Measurements from ENCODE around the gene GRM7.

The GRM7 gene

DNA sequence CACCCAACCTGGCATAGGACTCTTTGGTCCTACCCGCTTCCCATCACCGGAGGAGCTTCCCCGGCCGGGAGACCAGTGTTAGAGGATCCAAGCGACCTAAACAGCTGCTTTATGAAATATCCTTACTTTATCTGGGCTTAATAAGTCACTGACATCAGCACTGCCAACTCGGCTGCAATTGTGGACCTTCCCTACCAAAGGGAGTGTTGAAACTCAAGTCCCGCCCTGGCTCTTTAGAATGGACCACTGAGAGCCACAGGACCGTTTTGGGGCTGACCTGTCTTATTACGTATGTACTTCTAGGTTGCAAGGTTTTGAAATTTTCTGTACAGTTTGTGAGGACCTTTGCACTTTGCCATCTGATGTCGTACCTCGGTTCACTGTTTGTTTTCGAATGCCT, 879.5 kb downstream of the GRM7 start:
- DNase-seq, result no peak

DNA sequence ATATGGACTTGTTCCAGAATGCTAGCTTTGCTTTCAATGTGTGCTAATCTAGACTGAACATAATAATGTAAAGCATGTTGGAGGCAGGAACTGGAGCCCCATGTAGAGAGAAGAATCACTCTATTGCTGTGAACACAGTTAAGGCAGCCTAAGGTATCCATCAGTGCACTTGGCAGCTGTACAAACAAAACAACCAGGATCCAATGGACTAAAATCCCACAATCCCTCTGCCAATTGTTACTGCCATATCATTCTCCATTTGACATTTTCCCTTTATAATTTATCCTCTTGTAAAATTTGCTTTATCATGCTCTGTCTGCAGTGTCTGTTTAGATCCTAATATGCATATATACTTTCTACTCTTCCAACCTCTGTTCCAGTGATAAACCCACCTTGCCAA, 883.9 kb downstream of the GRM7 start:
- DNase-seq, result no peak

DNA sequence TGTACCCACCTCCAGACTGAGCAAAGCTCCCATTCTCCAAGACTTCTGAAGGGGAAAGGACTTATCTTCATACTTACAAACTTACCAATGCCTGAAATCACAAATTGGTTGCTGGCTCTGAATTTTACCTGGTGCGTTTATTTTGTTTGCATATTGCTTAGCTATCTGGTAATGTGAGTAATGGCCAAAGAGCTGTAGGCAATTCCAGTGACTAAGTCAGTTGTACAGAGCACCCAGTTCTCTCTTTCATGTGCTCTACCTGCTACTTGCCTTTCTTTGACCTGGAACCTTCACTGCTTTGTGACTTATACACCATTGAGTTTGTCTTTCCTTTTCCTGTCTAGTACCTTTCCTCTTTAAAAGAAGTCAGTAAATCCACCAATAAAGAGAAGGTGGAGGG, 884.8 kb downstream of the GRM7 start:
- DNase-seq, result no peak

DNA sequence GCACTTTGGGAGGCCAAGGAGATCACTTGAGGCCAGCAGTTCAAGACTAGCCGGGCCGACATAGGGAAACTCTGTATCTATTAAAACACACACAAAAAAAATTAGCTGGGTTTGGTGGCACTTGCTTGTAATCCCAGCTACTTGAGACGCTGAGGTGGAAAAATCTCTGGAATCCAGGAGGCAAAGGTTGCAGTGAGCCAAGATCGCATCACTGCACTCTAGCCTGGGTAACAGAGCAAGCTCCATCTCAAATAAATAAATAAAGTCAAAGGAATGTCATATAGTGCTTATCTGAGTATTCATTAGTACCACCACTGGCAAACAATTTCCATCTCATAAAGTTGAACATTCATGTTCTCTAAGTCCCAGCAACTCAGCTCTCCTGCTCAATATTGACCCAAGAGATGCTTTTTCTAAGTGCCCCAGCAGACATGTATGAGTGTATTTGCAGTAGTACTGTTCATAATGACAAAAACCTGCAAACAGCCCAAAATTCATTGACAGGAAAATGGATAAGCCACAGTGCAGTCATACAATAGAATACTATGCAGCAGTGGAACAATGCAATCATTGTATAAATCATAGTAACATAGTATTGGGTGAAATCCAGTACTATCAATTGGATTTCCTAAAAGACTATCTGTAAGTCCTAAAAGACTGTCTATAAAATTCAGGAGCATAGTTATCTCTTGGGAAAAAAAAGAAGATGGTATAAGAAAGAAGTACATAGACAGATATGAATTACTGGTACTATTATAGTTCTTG, 889.2 kb downstream of the GRM7 start:
- no peak for DNase-seq

DNA sequence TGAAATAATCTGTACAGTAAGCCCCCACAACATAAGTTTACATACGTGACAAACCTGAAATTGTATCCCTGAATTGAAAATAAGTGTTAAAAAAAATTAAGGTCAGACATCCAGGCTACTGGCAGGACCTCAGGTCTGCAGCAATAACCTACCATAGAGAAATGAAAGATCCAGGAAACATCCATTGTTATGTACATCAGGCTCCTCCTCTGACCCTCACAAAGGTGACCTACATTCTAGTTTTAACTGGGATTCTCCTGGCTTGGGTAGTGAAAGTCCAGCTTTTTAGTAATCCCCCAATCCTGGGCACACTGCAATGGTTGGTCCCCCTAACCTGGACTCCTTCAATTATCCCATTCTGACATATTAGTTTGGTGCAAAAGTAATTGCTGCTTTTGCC, 891.1 kb downstream of the GRM7 start:
- no peak for DNase-seq

DNA sequence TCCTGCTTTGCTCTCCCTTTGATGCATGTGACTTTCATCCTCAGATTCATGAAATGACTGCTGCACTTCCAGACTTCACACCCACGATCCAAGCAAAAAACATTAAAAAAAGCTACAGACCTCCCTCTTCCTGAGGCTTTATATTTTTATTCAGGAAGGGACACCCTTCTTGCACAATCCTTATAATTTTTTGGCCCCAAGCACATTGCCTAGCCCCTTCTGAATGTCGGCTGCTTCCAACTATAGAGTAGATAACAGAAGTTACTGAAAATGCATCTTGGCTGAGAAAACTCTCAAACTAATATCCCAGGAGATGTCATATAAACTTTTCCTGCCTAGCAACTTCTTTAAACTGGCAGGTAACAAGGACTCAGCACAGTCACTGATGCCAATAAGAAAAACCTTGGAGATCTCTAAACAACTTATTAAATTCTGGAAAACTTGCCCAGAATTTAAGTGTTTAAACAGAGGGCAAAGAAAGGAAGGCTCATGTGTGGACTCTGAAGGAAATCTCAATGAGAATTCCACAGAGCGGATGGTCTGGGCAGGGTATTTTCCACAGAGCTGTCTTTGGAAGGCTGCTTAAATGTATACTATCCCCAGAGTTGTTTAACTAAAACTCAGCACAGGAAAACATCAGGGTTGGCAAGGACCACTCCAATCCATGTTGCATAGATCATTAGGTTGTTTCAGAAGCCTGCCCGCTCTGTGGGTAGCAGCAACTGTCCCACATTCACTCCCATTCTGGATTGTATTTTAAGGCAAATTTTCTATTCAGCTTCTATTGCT, 893.9 kb downstream of the GRM7 start:
- DNase-seq, result no peak

DNA sequence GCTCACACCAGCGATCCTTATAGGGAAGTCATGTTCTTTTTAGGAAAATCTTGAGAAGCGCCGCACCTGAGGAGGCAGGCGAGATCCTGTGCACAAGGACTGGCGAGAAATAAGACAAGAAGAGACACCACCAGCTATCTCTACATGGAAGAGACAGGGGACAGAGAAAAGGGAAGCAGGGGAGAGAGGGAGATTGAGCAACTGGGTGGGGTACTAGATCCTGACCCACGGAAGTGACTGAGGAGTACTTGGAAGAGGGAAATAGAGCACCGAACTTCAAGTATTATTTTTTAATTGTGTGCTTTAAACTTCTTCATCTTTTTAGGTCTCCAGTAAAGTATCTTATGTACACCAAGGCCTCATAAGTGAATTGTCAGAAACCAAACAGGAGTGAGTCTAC, 898.7 kb downstream of the GRM7 start:
- DNase-seq, result no peak

DNA sequence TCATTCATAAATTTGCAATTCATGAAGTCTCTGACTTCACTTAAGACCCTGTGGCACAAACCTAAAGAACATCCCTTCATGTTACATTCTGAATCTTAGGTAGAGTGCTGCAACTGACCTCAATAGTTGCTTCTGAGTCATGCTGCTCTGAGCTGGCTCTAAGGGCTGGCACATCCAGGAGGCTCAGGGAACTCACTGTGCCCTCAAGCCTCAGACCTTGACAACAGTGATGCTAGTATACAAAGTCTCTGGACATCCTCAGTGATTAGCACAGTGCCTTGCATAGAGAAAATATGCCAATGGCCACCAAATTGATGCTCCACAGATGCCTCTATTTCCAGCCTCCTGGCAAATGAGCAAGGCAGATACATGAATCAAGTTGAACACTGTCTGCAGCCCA, 899.8 kb downstream of the GRM7 start:
- DNase-seq, result no peak

DNA sequence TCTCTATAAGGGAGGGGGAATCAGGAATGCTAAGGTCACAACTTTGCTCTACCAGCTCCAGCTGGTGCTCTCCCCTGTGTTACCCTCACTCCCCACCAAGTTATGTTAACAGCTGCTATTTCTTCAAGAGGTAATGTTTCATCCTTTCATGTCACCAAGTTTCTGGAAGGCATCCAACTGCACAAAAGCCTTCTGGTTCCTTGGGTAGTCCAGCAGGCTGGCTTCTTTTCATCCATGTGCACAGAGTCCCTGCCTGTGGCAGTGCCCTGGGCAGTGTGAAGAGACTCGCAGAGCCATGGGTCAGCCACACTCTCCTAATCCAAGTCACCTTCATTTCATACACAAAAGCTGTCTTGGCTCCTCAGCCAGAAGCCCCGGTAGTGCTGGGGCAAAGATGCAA, 903.2 kb downstream of the GRM7 start:
- DNase-seq, result no peak

DNA sequence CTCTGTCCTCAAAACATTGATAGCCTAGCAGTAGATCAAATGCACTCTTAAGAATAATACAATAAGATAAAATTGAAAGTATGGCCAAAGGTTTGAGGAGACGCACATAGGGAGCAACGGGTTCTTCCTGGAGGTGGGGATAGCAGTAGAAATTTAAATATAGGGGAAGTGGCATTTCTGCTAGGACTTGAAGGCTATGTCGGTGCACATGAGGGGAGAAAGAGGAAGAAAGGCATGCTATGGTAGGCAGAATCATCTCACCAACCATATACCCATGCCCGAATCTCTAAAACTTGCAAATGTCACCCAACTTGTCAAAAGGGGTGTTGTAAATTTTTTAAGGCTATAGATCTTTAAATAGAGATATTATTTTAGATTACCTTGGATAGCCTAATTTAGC, 905.6 kb downstream of the GRM7 start:
- no peak for DNase-seq

DNA sequence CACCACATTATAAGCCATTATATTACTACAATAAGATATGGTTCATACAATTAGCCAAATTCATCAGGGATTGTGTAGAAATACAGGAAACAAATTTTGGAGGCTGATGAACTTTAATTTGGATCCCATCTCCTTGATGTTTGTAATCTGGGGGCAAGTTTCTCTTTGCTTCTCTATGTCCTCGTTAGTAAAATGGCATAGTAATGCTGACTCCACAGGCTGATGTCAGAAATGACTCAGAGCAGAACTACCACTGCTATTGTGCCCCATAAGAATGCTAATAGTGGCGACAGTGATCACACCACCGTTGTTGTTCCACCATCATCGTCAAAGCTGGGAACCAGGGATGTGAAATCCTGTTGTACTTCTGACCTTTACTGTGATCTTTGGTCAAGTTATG, 918.4 kb downstream of the GRM7 start:
- DNase-seq, result no peak

DNA sequence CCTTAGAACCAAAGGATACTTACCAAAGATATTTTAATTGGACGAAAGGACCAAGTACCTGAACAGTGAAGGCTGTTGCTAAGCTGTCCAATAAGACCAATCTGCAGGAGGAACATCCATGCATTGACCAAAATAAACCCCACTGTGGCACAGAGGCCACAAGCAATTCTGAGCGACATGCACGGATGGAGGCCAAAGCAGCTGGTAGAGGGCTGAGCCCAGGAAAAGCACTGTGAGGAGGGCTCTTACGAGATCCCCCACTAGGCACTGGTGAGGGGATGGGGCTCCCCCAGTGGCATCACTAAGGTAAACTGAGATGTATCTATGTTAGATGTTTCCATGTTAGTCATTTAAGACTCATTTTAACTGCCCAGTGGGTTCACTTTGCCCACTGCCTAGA, 920.5 kb downstream of the GRM7 start:
- no peak for DNase-seq

DNA sequence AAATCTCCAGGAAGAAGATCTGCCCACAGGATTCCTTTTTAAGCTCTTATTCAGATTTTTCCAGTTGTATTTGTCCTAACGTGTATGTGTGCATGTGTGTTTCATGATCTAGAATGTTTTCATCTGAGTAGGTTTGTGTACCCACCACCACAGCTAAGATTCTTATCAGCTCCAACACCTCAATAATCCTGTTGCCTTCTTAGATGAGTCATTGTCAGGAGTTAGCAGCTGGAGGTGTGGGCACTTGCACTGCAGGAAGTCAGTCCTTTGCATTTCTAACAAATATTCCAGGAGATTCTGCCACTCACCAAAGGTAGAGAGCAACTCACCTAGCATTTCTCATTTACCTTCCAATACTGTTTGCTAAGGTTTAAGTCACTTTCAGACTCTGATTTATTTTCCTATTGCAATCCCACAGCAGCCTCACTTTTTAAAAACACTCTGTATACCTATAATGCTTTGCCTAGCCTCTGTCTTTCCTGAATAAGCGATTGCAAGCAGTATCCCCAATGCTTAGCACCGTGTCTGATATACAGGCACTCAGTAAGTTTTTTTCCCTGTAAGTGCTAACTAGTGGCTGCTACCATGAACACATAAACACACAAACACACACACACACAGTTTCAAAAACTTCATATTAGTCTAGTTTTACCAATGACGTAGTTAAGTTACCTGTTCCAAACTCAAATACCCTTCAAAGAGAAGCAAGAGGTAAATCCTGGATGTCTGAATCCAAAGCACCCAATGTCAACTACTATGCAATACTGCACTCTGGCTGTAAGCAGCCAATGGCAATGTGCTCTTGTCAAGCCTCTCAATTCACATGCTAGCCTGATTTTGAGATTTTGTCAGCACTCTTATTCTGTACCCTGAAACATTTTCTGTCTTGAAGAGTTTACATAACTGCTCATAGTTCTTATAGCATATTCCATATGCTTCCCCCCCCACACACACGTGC, 927.2 kb downstream of the GRM7 start:
- no peak for DNase-seq

DNA sequence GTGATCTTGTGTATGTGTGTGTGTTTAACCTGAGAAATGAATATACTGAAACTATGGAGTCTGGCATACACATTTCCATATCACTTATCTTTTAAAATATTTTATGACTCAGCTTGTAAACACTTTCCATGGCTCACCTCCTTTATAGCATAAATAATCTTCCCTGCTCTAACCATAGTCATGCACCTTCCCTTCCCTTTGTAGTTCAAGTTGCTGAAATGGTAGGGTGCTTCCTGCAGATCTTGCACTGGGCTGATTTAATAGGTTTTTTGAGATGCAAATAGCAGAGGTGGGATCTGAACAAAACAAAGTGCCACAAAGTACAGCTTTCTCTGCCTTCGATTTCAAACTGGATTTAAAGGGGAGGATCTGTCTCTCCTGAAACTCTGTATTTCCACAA, 928.0 kb downstream of the GRM7 start:
- no peak for DNase-seq

DNA sequence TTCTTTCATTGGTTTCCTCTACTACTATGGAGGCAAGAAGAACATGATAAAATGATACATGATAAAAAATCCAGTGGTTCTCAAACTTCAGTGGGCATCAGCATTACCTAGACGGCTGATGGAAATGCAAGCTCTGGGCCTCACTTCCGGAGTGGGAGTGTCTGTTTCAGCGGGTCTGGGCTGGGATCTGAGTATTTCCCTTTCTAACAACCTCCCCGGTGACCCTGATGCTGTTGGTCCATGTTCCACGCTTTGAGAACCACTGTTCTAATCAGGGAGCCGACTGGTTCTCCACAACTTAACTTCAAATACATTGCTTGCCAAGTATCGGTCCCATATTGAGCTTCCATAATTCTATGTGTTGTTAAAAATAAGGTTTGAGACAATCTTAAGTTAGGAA, 928.4 kb downstream of the GRM7 start:
- no peak for DNase-seq

DNA sequence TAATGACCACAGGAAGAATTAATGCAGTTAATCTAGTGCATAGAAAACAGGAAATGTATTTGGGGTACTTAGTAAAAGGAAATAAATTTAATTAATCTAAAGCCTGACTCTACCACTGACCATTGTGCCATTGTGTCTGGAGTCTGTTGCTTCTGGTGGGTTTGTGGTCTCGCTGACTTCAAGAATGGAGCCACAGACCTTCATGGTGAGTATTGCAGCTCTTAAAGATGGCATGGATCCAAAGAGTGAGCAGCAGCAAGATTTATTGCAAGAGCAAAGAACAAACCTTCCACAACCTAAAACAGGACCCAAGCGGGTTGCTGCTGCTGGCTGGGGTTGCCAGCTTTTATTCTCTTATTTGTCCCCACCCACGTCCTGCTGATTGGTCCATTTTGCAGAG, 929.2 kb downstream of the GRM7 start:
- no peak for DNase-seq

All from central memory CD4-positive, alpha-beta T cell (primary cell).